Glutamatergic neuron (in vitro differentiated cells): ENCODE data around the gene PPP2R1B. TPM values are rescaled to one million over a fixed set of nuclear protein-coding genes. Genes with fewer than 3 reads are reported as not detected.

Experiments
- DNase-seq: peaks from one replicate; pipeline ENCODE4 v3.0.0; 2022
- H3K27ac Mint-ChIP-seq: one replicate; pipeline ENCODE4 v1.8.0; 2020; ENCODE audit warnings: mild to moderate bottlenecking, mixed read lengths, inconsistent platforms; ENCODE audit not compliant: unreplicated experiment
- H3K27me3 Mint-ChIP-seq: one replicate; pipeline ENCODE4 v1.8.0; 2020; ENCODE audit warnings: mild to moderate bottlenecking, moderate library complexity, mixed read lengths, inconsistent platforms; ENCODE audit not compliant: unreplicated experiment
- H3K36me3 Mint-ChIP-seq: one replicate; pipeline ENCODE4 v1.8.0; 2020; ENCODE audit warnings: mild to moderate bottlenecking, mixed read lengths, inconsistent platforms; ENCODE audit not compliant: unreplicated experiment
- H3K4me1 Mint-ChIP-seq: one replicate; pipeline ENCODE4 v1.8.0; 2020; ENCODE audit warnings: mild to moderate bottlenecking, low read depth, mixed read lengths, inconsistent platforms; ENCODE audit not compliant: unreplicated experiment
- H3K4me3 Mint-ChIP-seq: one replicate; pipeline ENCODE4 v1.8.0; 2020; ENCODE audit warnings: mild to moderate bottlenecking, mixed read lengths, inconsistent platforms; ENCODE audit not compliant: unreplicated experiment
- H3K9me3 Mint-ChIP-seq: one replicate; pipeline ENCODE4 v1.8.0; 2020; ENCODE audit warnings: mild to moderate bottlenecking, moderate library complexity, mixed read lengths, inconsistent platforms; ENCODE audit not compliant: unreplicated experiment
- CTCF ChIP-seq: fragments of 200-600 bp; sonication (generic); IDR thresholded peaks from one replicate; pipeline ENCODE4 v1.5.0; 2021; ENCODE audit not compliant: partially characterized antibody, unreplicated experiment
- total RNA-seq: library from RNA; stranded (reverse); fragmentation: NEBNext Ultra II Directional; extraction: Animal tissue kit (Norgen Biotek cat#: 25700); gene quantifications from one replicate; pipeline ENCODE4 v1.2.1, GENCODE V29; 2021; ENCODE audit not compliant: unreplicated experiment

The PPP2R1B gene
- total RNA-seq, 1 donor from 2014 or later: 66.3 TPM

- H3K9me3 Mint-ChIP-seq: no peaks in the 10 kb centered on the region
- no peak for DNase-seq
- H3K4me1 Mint-ChIP-seq: no peaks in the 10 kb centered on the region
- no peak for TF ChIP-seq CTCF
- H3K27me3 Mint-ChIP-seq: no peaks in the 10 kb centered on the region
- no peak overlapping the region for H3K4me3 Mint-ChIP-seq
- no peaks in the 10 kb centered on the region for H3K36me3 Mint-ChIP-seq
- H3K27ac Mint-ChIP-seq: no peak overlapping the region
These were observed 66.0 kb downstream of the PPP2R1B start for GRCh38 chr11:111700162-111700561.

GRCh38 chr11:111699579-111700156 is 66.5 kb downstream of the PPP2R1B start:
- no peaks in the 10 kb centered on the region for H3K9me3 Mint-ChIP-seq
- no peaks in the 10 kb centered on the region for H3K27me3 Mint-ChIP-seq

GRCh38 chr11:111698852-111699559 is 67.2 kb downstream of the PPP2R1B start:
- H3K4me3 Mint-ChIP-seq: no peak overlapping the region
- H3K36me3 Mint-ChIP-seq: no peaks in the 10 kb centered on the region
- H3K27ac Mint-ChIP-seq: no peak overlapping the region
- H3K9me3 Mint-ChIP-seq: no peaks in the 10 kb centered on the region
- H3K4me1 Mint-ChIP-seq: peaks cover 6% of the 10 kb centered on the region
- no peak for TF ChIP-seq CTCF
- no peaks in the 10 kb centered on the region for H3K27me3 Mint-ChIP-seq
- no peak for DNase-seq

More at GRCh38 chr11:111699579-111700156, 66.5 kb downstream of the PPP2R1B start:
- Mint-ChIP-seq H3K36me3 (no peaks in the 10 kb centered on the region), H3K4me1 (peaks cover 4% of the 10 kb centered on the region), H3K4me3 (no peak overlapping the region), H3K27ac (no peak overlapping the region)
- DNase-seq: no peak
- no peak for TF ChIP-seq CTCF

GRCh38 chr11:111697933-111698371 is 68.2 kb downstream of the PPP2R1B start:
- Mint-ChIP-seq H3K36me3 (no peaks in the 10 kb centered on the region), H3K27me3 (no peaks in the 10 kb centered on the region), H3K9me3 (no peaks in the 10 kb centered on the region), H3K27ac (no peak overlapping the region), H3K4me1 (peaks cover 6% of the 10 kb centered on the region), H3K4me3 (no peak overlapping the region)
- TF ChIP-seq CTCF: no peak
- DNase-seq: no peak

- TF ChIP-seq CTCF: no peak
- no peak for DNase-seq
- Mint-ChIP-seq H3K4me3 (no peak overlapping the region), H3K36me3 (no peaks in the 10 kb centered on the region), H3K27me3 (no peaks in the 10 kb centered on the region), H3K27ac (no peak overlapping the region), H3K9me3 (no peaks in the 10 kb centered on the region), H3K4me1 (peaks cover 6% of the 10 kb centered on the region)
These were observed 69.6 kb downstream of the PPP2R1B start for GRCh38 chr11:111696556-111696955.
